Bone marrow (tissue), 2 donors: Measurements from ENCODE around the gene VPS26C.
"Not testable (repeated sequence)": the region's sequence is repeated elsewhere in the genome, so short reads cannot be mapped to it uniquely, and the experiment has no call there.

Experiments used
- DNase-seq, 2 donors: peaks; one replicate each; lab custom pipeline; 2025; lab: John Stamatoyannopoulos, UW

Gene VPS26C

DNA sequence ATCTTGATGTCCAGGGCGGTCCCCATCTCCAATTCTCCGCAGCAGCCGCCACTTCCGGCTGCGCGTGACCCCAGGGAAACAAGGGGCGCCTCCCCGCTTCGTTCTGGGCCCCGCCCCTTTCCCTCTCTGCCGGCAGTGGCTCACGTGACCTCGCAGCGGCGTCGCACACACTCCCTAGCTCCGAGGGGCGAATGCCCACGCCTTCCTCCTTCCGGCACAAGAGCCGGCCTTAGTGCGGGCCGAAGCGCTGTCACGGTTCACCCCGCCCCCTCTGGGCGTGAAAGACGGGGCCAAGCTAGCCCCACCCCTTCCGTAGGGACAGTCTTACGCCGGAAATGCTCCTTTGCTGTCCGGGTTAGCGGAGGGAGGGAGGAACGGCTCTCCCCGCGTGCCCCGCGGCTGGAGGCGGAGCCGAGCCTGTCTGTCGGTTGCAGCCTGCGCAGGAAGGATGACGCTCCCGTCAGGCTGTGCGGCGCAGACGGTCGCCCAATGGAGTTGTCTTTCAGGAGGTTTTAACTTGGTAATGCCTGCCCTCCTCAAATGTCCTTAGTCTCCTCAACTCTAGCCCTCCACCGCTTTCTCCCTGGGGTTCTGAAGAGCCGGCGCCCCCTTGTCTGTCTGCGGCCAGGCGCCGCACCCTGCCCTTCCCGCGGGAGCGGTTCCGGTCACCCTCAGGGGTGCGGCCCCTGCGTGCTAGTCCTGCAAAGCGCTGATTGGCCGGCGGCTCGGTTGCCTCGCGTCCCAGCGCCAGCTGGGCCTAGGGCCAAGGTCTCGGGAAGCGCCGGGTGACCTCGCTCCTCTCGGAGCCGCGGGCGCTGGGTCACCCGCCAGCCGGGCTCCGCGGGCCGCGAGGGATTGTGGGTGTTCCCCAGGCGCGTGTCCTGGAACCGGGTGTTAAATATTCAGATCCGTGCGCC is at the start of gene VPS26C:
Gene VPS26C, minus strand, starts transcription at position 66 of the 917 bp plus-strand sequence. Its CDS starts 40 bp downstream, at position 26.
- peak; percentile 98 for DNase-seq

DNA sequence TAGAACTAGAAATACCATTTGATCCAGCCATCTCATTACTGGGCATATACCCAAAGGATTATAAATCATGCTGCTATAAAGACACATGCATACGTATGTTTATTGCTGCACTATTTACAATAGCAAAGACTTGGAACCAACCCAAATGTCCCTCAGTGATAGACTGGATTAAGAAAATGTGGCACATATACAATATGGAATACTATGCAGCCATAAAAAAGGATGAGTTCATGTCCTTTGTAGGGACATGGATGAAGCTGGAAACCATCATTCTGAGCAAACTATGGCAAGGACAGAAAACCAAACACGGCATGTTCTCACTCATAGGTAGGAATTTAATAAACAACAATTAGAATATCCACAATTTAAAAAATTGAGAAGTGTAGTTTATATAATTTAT is 48.9 kb upstream of the VPS26C start:
- not testable (repeated sequence) for DNase-seq

DNA sequence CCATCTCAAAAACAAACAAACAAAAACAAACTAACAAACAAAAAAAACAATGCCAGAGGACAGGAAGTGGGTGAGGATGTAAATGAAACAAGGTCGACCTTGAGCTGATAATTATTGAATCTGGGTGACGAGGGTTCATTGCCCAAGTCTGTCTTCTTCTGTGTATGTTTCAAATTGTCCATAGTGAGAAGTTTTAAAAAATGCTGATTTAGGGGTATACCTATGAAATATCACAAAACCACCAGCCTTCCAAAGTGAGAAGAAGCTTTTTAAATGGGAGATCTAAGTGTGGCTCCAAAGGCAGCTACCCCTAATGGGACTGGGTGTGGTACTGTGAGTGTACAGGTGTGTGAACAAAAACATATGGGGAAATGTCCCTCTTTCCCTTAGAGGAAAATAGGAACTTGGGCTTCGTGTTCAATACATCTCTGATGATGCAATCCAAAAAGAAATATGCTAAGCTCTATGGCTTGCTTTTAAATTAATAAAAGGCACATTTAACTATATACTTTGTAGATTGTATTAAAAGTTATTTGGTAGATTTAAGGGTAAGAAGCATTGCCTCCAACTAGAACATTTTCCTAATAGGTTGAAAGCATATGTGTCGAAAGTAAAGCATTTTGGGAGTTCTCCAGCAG is 33.1 kb upstream of the VPS26C start:
- DNase-seq, result no peak

DNA sequence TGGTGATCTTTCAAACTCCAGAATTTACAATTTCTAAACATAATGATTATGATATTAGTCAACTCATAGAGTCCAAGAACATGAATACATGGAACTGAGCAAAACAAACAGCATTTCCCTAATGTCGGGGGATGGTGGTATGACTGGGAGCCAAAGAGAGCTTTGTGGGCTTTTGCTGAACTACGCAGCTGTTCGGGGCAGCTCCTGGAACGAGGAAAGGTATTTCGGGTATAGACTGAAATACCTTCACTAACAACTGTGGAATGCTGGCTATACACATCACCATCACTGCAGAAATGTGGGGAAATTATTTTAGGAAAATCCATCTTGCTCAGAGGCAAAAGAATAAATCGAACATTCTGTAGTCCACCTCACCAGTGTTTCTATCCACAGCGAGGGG is 30.2 kb upstream of the VPS26C start:
- DNase-seq, result no peak

DNA sequence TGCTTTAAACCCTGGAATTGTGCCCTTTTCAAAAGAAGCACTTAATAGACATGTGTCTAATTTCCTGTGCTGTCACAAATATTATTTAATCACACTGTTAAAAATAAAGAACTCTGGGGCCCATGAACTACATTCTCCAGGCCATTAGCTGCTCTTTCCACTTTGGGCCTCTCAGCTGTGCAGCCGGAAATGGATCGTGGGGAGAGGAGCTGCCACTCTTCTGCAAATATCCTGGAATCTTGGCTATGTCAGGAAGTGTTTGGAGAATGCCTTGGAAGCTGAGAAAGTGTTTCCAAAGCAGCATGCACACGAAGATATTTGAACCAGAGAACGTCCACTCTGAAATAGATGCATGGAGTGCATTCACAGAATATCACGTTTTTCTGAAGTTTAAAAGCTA is 27.5 kb upstream of the VPS26C start:
- DNase-seq, result no peak

DNA sequence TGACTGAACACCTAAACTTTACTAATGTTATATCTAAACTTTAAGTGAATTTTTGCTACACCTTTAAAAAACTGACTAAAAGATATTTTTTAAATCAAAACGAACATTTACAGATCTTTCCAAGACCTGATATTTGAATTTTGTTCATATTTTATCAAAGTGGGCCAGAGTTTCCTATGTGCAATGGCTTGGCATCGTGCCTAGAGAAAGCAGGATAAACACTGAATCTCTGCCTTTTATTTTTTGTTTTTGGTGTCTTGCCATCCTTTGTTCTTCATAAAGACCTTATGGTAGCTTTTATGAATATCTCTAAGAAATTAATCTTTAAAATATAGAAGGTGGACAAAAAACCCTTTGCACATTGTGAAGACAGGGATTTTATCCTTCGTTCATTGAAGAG is 25.8 kb upstream of the VPS26C start:
- no peak for DNase-seq

DNA sequence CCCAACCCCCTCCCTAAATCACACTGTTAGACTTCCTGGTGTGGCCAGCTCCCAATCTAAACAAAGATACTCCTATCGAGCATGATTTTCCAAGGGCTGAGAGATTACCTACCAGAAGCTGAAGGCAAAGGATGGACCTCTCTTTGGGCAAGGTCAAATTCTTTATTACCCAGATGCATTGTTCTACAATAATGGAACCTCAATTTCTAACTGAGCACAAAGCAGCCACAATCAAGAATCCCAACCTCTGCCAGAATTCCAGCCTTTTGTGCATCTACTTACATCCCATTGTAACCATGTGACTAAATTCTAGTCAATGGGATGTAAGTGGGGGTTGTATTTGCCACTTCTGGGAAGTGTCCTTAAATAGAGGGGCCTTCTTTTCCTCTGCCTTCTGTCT is 24.9 kb upstream of the VPS26C start:
- no peak for DNase-seq

DNA sequence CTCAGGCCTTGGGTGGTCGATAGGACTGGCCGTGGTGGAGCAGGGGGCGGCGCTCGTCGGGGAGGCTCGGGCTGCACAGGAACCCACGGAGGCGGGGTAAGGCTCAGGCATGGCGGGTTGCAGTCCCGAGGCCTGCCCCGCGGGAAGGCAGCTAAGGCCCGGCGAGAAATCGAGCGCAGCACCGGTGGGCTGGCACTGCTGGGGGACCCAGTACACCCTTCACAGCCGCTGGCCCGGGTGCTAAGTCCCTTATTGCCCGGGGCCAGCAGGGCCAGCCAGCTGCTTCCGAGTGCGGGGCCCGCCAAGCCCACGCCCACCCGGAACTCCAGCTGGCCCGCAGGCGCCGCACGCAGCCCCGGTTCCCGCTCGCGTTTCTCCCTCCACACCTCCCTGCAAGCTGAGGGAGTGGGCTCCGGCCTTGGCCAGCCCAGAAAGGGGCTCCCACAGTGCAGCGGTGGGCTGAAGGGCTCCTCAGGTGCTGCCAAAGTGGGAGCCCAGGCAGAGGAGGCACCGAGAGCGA is 16.1 kb upstream of the VPS26C start:
- not testable (repeated sequence) for DNase-seq

DNA sequence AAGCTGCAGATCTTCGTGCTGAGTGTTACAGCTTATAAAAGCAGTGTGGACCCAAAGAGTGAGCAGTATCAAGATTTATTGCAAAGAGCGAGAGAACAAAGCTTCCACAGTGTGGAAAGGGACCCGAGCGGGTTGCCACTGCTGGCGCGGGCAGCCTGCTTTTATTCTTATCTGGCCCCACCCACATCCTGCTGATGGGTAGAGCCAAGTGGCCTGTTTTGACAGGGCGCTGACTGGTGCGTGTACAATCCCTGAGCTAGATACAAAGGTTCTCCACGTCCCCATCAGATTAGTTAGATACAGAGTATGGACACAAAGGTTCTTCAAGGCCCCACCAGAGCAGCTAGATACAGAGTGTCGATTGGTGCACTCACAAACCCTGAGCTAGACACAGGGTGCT is 15.5 kb upstream of the VPS26C start:
- DNase-seq, result not testable (repeated sequence)

DNA sequence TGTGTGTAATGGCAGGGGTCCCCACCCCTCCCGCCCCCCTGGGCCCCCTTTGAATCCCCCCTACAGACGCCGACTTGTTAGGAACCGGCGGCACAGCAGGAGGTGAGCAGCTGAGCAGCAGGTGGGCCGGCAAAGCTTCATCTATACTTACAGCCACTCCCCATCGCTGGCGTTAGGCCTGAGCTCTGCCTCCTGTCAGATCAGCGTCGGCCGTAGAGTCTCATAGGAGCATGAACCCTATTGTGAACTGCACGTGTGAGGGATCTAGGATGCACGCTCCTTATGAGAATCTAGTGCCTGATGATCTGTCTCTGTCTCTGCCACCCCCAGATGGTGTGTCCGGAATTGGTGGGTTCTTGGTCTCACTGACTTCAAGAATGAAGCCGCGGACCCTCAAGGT is 14.9 kb upstream of the VPS26C start:
- DNase-seq, result no peak

DNA sequence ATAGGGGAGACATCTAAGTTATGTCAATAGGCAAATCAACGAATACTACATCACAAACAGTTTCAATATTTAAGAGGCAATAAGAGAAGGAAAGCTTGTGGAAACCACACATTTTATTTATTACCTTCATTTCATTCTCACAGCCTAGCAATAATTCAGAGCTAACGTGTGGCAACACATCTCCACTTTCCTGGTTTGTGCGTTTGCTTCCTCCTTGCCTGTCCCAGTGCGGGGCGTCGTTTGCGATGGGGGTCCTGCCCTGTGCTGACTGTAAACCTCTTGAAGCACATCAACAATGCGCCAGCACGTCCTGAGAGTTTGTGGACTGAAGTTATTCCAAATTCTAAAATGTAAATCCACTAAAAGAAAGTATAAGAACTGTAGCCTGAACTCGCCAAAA is 14.4 kb upstream of the VPS26C start:
- DNase-seq, result no peak

DNA sequence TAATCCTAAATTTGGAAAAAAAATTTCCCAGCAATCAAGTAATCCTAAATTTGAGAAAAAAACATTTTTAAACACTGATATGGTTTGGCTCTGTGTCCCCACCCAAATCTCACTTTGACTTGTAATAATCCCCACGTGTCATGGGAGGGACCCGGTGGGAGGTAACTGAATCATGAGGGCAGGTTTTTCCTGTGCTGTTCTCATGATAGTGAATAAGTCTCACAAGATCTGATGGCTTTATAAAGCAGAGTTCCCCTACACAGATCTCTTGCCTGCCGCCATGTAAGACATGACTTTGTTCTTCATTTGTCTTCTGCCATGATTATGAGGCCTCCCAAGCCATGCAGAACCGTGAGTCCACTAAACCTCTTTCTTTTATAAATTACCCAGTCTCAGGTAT is 12.1 kb upstream of the VPS26C start:
- not testable (repeated sequence) for DNase-seq

DNA sequence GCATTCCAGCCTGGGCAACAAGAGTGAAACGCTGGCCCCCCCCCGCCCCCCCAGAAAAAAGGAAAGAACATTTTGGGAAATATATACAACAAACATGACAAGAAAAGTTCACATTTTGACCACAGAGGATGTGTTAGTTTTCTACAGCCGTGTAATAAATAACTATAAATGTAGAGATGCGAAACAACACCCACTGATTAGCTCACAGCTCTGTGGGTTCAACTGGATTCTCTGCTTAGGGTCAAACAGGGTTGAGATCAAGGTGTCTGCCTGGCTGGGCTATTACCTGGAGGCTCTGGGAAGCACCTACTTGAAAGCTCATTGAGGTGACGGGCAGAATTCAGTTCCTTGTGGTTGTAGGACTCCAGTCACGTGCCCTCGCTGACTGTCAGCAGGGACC is 11.1 kb upstream of the VPS26C start:
- no peak for DNase-seq

DNA sequence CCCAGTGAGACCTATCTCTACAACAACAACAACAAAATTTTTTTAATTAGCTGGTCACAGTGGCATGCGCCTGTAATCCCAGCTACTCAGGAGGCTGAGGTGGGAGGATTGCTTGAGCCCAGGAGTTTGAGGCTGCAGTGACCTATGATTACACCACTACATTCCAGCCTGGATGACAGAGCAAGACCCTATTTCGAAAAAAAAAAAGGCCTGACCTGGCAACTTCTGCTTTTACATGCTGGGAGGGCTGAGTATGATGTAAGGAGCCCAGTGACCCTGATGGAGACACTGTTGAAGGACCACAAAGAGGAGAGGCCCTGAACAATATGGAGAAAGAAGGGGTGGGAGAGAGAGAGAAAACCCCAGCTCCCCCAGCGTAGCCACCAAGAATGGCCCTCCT is 9.2 kb upstream of the VPS26C start:
- DNase-seq, result peak in 1 of 2 donors; percentile 10

DNA sequence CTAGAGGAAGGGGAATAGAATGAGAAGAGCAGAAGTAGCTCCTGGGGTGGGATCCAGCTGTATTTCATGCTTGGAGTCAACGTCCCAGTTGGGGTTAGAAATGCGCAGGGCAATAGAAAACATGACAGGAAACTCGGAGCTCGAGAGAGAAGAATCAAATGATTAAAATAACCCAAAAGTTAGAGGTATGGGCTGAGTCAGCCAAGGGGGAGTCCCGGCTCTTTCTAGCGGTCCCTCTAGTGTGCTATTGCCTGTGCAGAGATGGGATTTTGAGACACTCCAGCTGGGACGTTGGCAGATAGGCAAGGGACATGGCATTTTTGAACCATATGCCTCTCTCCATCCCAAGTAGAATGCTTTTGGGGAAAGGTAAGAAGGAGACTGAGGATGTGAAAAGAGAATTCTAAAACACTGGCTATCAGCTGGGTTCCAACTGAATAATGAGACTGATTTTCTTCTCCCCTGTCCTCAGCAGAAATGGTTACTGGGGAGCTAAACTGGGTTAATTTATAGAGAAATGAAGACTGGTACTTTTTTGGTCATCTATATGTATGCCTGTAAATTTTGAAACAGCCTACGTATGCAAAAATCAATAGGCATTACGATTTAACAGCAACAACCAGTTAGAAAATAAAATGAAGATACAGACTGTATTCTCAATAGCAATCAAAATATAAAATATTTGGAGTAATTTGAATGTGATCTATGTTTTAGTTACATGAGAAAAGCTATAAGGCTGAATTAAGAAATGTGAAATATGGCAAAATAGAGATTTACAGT is 7.0 kb upstream of the VPS26C start:
- no peak for DNase-seq

DNA sequence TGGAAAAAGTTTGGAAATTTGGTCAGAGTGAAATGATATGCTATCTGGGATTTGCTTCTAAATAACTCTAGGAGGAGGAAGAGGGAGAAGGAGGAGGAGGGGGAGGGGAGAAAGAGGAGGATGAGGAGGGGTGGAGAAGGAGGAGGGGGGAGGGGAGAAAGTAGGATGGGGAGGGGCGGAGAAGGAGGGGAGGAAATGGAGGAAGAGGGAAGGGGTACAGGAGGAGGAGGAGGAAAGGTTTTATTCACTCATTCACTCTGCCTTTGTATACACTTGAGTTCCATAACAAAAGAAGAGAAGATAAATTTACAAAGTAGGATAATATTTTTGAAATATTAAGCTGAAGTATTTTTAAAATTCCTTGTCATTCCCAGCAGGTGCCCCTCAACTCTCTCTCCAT is 6.3 kb upstream of the VPS26C start:
- DNase-seq, result no peak

DNA sequence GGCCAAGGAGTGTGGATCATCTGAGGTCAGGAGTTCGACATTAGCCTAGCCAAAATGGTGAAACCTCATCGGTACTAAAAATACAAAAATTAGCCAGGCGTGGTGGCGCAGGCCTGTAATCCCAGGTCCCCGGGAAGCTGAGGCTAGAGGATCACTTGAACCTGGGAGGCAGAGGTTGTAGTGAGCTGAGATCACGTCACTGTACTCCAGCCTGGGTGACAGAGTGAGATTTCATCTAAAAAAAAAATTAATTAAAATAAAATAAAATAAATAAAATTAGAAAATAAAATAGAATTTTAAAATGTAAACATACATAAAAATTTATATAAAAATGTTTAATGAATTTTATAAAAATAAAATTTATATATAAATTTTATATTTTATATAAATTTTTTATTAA is 5.8 kb upstream of the VPS26C start:
- no peak for DNase-seq

DNA sequence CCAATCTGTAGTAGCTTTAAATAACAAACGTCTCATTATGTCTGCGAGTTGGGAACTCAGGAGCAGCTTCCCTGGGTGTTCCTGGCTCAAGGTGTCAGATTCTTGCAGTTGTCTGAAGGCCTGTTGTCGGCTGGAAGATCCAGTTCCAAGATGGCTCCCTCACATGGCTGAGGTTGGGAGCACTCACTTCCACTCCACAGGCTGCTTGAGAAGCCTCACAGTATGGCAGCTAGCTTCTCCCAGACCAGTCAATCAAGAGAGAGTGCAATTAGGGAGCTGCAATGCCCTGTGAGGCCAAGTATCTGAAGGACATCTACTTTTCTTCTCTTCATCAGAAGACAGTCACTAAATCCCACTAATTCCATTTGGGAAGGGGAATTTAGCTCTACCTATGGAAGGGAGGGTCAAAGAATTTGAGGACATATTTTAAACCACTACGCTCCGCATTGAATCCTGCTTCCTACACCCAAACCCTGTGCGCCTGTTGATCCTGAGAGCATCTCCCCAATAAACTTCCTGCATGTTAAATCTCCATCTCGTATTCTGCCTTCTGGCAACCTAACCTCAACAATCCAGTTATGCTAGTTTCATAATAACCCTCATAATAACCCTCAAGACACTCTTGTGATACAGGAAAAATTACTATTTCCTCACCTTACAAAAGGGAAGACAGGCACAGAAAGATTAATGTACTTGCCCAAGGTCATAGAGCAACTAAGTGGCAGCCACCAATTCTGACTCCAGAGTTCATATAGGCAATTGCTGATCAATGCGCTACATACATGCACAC is 3.6 kb upstream of the VPS26C start:
- DNase-seq, result no peak

DNA sequence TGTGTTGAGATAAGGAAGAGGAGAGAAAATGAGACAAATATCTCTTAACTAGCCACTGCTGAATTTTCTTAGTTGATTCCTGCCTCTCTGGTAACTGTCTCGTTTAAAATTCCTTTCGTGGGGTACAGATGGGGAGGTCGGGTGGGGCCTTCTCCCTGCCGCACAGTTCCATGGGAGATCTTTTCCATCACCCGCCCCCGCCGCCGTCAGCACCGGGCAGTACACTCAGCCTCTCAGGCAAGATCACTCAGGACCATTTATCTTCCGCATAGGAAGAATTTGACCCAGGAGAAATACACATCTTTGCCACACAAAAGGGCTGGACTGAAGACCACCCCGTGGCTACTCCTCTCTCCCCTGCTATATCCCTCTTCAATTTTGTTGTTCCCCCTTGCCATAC is 2.3 kb upstream of the VPS26C start:
- DNase-seq, result no peak

DNA sequence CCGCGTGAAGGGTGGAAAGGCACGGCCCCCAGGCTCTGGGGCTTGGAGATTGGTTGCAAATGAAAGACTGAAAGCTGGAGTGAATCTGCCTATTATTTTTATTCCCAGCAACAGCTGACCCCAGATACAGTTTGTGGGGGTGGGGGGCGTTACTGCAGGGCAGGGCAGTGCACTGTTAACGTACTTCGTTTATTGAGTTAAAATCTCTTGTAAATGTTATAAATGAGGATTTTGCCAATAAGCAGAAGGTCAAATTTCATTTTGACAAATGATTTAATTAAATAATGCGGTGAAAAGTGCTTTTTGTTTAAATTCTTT is 1.0 kb upstream of the VPS26C start:
- no peak for DNase-seq

DNA sequence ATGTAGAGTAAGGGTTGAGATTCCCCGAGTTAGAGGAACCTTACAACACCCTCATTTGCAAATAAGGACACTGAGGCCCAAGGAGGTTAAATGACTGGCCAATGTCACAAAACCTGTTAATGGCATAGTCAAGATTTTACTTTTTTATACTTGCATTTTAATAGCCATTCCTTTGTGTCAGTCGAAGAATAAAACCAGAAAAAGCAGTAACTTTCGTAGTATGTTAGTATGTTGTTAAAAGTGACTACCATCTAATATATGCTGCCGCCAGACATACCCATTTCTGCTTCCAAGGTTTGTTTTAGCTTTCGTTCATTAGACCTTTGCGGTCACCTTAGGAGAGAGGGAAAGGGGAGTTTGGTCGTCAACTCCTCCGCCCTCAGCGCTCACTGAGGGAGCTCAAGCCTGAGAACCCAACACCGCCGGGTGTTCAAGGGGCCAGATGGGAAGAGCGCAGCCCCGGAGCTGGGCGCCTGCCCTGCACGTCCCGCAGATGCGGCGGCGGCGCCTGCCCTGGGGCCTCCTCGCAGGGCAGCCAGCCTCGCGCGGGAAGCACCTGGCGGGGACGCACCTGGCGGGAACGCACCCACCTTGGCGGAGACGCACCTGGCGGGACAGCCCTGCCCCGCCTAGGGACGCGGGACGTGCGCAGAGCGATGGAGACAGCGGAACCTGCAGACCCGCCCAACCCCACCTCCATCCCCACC is 466 bp downstream of the VPS26C start:
- DNase-seq, result peak in 1 of 2 donors; percentile 62
